Psoas muscle (tissue), 8 donors: ENCODE measurements around the gene CASQ1. TPM values are rescaled to one million over a fixed set of nuclear protein-coding genes. Genes with fewer than 3 reads are reported as not detected.

ENCODE experiments used
- ATAC-seq, 4 donors: fragments of 200-7000 bp; cut with Tn5 transposase; one replicate each; pipeline ENCODE4 v1.9.1; 2020; ENCODE audit warnings: moderate library complexity in 3 of 4, mild to moderate bottlenecking in 2 of 4
- DNase-seq, 2 donors: peaks; one replicate each; pipeline ENCODE4 v3.0.0-alpha.2; 2020
- H3K27ac ChIP-seq: fragments of 200-600 bp; one replicate; pipeline ENCODE4 v1.8.0; 2022
- H3K27me3 ChIP-seq, 3 donors: fragments of 200-600 bp in 1 of 3; one replicate each; pipeline versions ENCODE4 v1.6.1 to v1.8.0; 2013 to 2022; ENCODE audit warnings: low read length in 2 of 3, mild to moderate bottlenecking in 2 of 3, moderate library complexity in 1 of 3; ENCODE audit not compliant: insufficient read depth in 3 of 3
- H3K36me3 ChIP-seq, 2 donors: fragments of 200-600 bp in 1 of 2; one replicate each; pipeline versions ENCODE4 v1.6.1 to v1.8.0; 2013 to 2022; ENCODE audit warnings: low read depth in 1 of 2, mild to moderate bottlenecking in 1 of 2, moderate library complexity in 1 of 2; ENCODE audit not compliant: insufficient read depth in 1 of 2
- H3K4me1 ChIP-seq: fragments of 200-600 bp; one replicate; pipeline ENCODE4 v1.8.0; 2022
- H3K4me3 ChIP-seq: fragments of 200-600 bp; one replicate; pipeline ENCODE4 v1.8.0; 2022; ENCODE audit warnings: mild to moderate bottlenecking
- H3K9me3 ChIP-seq: fragments of 200-600 bp; one replicate; pipeline ENCODE4 v1.8.0; 2022
- WGBS, 3 donors: extraction: QIAGEN DNeasy Blood & Tissue Kit; methylation state at CpG; one replicate each; pipeline versions ENCODE4 v1.1.6 to v1.1.7; 2013; 5-methylcytosine and 5-hydroxymethylcytosine counted together
- intact Hi-C, 2 donors: fragments of 100-400 bp; cut with DNase I; formaldehyde crosslinking; loops; one replicate each; pipeline versions ENCODE4 v1.11.0 to v1.14.2; 2022
- polyA plus RNA-seq, 3 donors: library from polyadenylated mRNA; stranded (reverse); fragments of 200-250 nt; gene quantifications; one replicate each; pipeline ENCODE4 v1.2.3, GENCODE V29; 2013
- total RNA-seq, 4 donors: library from RNA; stranded (reverse); fragmentation: NEBNext Ultra II Directional in 2 of 4; extraction: Animal tissue kit (Norgen Biotek cat#: 25700) in 2 of 4; gene quantifications; one replicate each; pipeline versions ENCODE4 v1.2.1 to v1.2.4, GENCODE V29; 2021 to 2023
- TF ChIP-seq, protein P1 (sequence below): fragments of 200-600 bp; IDR thresholded peaks from one replicate; pipeline ENCODE4 v1.8.0; 2022; ENCODE audit warnings: antibody characterized with exemption
- donor health status: healthy with polysubstance abuse.
- donor health status: DM: no; HTN: no; CAD: no; lungs with moderate emphysema.
- donor health status: Bipolar disorder and iron deficiency.
- donor health status: healthy.
- donor health status: DM: yes; HTN: yes; CAD: no.
- donor health status: DM: no; HTN: no; CAD: no.
- donor health status: DM: no; HTN: no; CAD: no.
- donor health status: DM: yes; HTN: yes; CAD: no.

Gene CASQ1
- total and polyA plus RNA-seq, 7 donors: 171 to 903 (median 412) TPM

DNA sequence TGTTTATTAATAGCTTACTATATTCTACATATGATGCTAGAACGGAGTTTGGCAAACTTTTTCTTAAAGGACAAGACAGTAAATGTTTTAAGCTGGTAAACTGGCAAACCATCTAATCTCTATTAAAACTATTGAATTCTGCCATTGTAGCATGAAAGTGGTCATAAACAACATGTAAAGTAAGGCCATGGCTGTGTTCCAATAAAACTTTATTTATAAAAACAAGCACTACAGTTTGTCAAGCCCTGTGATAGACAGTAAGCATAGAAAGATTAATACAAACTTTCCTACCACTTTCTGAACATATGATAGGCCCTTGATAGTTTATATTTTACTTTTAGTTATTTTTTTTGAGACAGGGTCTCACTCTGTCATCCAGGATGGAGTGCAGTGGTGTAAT is 37.2 kb downstream of the CASQ1 start:
- TF ChIP-seq, protein P1, sequence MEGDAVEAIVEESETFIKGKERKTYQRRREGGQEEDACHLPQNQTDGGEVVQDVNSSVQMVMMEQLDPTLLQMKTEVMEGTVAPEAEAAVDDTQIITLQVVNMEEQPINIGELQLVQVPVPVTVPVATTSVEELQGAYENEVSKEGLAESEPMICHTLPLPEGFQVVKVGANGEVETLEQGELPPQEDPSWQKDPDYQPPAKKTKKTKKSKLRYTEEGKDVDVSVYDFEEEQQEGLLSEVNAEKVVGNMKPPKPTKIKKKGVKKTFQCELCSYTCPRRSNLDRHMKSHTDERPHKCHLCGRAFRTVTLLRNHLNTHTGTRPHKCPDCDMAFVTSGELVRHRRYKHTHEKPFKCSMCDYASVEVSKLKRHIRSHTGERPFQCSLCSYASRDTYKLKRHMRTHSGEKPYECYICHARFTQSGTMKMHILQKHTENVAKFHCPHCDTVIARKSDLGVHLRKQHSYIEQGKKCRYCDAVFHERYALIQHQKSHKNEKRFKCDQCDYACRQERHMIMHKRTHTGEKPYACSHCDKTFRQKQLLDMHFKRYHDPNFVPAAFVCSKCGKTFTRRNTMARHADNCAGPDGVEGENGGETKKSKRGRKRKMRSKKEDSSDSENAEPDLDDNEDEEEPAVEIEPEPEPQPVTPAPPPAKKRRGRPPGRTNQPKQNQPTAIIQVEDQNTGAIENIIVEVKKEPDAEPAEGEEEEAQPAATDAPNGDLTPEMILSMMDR: no peak
- Histone ChIP-seq H3K36me3 (peaks cover 20 to 100% of the 10 kb centered on the region in 2 donors), H3K27me3 (no peaks in the 10 kb centered on the region), H3K4me1 (peaks cover 13% of the 10 kb centered on the region), H3K9me3 (no peaks in the 10 kb centered on the region), H3K4me3 (no peak overlapping the region), H3K27ac (peak overlapping the region; percentile 61)
- intact Hi-C loops: no loop called here
- DNase-seq: no peak
- 85 to 97% (median 87%) methylated on average over 1 of the region's 1 CpG for WGBS, 3 donors
- no peak for ATAC-seq

DNA sequence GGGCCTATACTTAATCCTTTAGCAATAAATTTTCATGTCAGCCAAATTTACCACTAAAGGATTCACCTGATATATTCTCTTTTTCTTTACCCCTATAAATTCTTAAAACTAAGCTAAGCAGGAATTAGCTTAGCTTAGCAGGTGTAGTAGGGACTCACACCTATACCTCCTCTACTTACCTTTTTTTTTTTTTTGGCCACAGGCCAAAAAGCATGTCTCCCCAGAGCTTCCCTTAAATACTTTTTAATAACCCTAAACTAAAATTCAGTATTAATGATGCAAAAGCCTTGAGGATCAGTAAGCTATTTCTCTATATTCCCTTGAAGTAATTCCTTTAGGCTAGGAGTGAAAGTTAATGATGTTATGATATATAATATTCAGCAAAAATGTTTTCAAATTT is 38.1 kb downstream of the CASQ1 start:
- TF ChIP-seq, protein P1: no peak
- H3K27ac ChIP-seq: no peak overlapping the region
- H3K4me1 ChIP-seq: peaks cover 13% of the 10 kb centered on the region
- no peak for DNase-seq
- no peak overlapping the region for H3K4me3 ChIP-seq
- H3K36me3 ChIP-seq: peaks cover 16 to 100% of the 10 kb centered on the region in 2 donors
- H3K27me3 ChIP-seq: no peaks in the 10 kb centered on the region
- H3K9me3 ChIP-seq: no peaks in the 10 kb centered on the region
- intact Hi-C loops: no loop called here
- ATAC-seq: no peak

DNA sequence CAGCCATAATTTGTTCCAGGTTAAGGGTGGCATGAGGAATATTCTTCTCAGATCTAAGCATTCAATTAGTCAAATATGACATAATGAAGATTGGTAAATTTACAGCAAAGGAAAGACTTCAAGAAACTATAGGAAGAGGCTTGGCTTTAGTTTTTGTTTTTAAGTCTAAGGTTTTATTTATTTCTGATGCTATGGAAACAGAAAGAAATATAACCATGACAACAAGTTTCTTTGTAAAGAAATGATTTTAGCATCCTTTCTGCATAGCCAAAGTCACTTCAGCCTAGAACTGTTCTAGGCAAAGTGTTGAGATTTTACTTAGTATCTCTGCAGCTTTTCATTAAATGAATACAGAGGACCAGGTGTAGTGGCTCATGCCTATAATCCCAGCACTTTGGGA is 42.5 kb downstream of the CASQ1 start:
- H3K4me3 ChIP-seq: no peak overlapping the region
- DNase-seq: no peak
- intact Hi-C loops: no loop called here
- no peaks in the 10 kb centered on the region for H3K27me3 ChIP-seq
- H3K4me1 ChIP-seq: peaks cover 3% of the 10 kb centered on the region
- H3K27ac ChIP-seq: no peak overlapping the region
- no peak for ATAC-seq
- H3K9me3 ChIP-seq: no peaks in the 10 kb centered on the region
- TF ChIP-seq, protein P1: no peak
- peaks cover 7 to 100% of the 10 kb centered on the region in 2 donors for H3K36me3 ChIP-seq

DNA sequence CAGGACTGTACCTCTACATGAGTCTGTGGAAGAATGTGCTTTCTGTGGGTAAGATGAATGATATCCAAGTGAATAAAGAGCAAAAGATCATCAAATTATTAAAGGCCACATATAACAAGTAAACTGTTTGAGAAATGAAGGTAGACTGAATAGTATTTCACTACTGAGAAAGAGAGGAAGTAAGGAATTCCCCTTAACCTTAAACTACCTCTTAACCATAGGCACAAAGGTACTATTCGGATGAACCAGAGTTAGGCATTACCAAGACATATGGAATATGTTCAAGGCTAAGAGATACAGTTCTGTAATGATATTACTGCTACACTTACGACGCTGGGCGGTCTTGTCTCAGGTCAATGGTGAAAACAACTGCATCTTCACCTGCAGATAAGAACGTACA is 46.4 kb downstream of the CASQ1 start:
- WGBS, 3 donors: 90 to 94% (median 91%) methylated on average over 5 of the region's 5 CpGs
- peaks cover 2 to 98% of the 10 kb centered on the region in 2 donors for H3K36me3 ChIP-seq
- no peak overlapping the region for H3K27ac ChIP-seq

DNA sequence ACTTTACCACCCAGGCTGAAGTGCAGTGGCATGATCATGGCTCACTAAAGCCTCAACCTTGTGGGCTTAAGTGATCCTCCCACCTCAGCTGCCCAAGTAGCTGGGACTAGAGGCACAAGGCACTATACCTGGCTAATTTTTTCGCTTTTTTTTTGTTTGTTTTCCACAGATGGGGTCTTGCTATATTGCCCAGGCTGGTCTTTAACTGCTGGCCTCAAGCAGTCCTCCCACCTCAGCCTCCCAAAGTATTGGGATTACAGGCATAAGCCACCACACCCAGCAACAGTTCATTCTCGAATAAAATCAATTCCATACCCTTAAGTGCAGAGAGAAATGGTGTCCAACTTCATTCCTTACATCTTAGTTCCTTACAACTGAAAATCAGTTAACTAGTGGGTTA is 47.2 kb downstream of the CASQ1 start:
- H3K9me3 ChIP-seq: no peaks in the 10 kb centered on the region
- peaks cover 25% of the 10 kb centered on the region for H3K4me1 ChIP-seq
- H3K4me3 ChIP-seq: no peak overlapping the region
- peaks cover 2 to 98% of the 10 kb centered on the region in 2 donors for H3K36me3 ChIP-seq
- H3K27me3 ChIP-seq: no peaks in the 10 kb centered on the region
- intact Hi-C loops: no loop called here
- TF ChIP-seq, protein P1: no peak
- no peak for ATAC-seq
- WGBS, 3 donors: 91 to 96% (median 95%) methylated on average over 2 of the region's 2 CpGs
- DNase-seq: no peak
- H3K27ac ChIP-seq: peak overlapping the region; percentile 50

More for the DNA sequence above, 46.4 kb downstream of the CASQ1 start:
- Histone ChIP-seq H3K27me3 (no peaks in the 10 kb centered on the region), H3K4me3 (no peak overlapping the region), H3K4me1 (peaks cover 21% of the 10 kb centered on the region), H3K9me3 (no peaks in the 10 kb centered on the region)
- DNase-seq (no peak), ATAC-seq (no peak)
- intact Hi-C loops: no loop called here
- TF ChIP-seq, protein P1: no peak
